Effector CD4-positive, alpha-beta T cell (primary cell): ENCODE measurements around the gene MDFIC.

Source experiments
- DNase-seq: peaks from one replicate; pipeline ENCODE4 v3.0.0-alpha.2; 2020

The MDFIC gene

GRCh38 chr7:114956702-114957101, 34.8 kb downstream of the MDFIC start:
- no peak for DNase-seq

GRCh38 chr7:114957444-114957843, 35.5 kb downstream of the MDFIC start:
- no peak for DNase-seq

- DNase-seq, result no peak
These were observed 38.0 kb downstream of the MDFIC start for GRCh38 chr7:114959931-114960330.

DNA sequence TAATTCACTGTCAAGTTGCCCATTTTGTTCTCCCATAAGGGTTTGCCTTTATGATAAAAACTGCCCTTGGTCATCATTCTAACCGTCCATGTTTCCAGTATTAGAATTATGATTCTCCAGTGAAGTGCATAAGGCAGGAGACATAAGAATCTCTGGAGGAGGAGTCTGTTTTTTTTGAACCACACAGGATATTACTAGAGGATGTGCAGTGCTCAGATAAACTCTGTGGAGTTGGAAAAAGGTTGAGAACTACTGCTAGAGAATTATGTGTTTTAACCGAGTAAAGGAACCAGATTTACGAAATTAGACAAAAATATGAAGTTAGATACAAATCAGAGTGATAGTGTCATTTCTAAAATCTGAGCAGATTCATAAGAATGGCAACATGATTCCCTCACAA, 40.5 kb downstream of the MDFIC start:
- DNase-seq, result no peak

DNA sequence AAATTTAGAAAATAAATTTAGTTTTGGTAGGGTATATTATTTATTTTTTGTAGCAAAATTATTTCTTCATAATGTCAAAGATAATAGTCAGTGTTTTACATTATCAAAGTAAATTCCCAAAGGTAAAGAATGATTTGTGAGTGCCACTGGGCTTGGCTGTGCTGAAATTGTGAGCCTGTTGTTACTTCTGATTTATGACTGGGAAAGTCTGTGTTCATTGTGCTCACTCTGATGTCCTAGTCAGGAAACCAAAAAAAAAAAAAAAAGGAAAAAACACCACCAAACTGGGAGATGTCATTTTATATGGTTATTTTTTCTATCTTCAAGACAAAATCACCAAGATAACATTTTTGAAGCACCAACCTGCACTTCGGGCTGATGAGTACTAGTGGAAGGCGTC, 44.3 kb downstream of the MDFIC start:
- DNase-seq, result no peak

- DNase-seq, result no peak
These were observed 47.2 kb downstream of the MDFIC start for GRCh38 chr7:114969096-114969495.

DNA sequence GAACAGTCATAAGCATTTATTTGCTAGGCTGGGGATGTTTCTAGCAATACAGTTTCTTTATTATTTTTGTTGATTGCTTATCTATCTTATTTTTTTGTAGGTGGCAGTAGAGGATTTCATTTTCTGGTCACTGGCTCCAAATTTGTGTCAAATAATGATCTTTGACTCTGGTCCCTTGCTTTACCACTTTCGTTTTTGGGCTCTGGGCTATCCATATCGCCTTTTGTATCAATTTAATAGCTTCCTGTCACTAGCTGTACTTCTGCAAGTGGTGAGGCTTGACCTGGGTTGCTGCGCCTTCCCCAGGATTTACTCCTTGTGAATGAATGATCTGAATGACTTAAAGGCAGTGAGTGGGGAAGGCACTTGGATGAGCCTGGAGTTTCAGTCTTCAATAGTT, 48.4 kb downstream of the MDFIC start:
- no peak for DNase-seq

- DNase-seq, result no peak
These were observed 48.8 kb downstream of the MDFIC start for GRCh38 chr7:114970732-114971131.

DNA sequence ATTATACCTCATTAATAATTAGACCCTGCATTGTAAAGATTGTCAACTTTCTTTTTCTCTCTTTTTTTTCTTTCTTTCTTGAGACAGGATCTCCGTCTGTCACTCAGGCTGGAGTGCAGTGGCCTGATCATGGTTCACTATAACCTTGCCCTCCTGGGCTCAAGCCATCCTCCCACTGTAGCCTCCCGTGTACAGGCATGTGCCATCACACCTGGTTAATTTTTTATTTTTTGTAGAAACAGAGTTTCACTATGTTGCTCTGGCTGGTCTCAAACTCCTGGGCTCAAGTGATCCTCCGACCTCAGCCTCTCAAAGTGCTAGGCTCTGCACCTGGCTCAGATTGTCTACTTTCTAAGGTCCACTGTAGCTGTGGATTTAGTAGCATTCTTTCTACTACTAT, 50.7 kb downstream of the MDFIC start:
- DNase-seq, result no peak

DNA sequence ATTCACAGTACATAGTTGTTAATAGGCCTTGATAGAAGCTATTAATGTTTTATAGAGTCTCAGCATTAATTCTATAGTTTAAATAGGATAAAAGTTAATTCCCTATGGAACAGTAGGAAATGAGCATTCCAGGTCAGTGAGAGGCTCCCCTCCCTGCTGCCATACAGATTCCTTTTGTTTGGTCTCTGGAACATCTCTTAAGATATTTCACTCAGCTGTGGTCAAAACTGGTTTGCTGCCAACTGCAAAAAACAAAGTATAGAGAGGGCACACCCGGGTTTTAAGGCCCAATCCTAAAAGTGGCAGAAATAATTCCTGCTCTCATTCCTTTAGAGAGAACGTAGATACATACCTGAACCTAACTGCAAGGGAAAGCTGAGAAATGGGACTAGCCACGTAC, 51.3 kb downstream of the MDFIC start:
- DNase-seq, result no peak

GRCh38 chr7:114975401-114975800, 53.5 kb downstream of the MDFIC start:
- no peak for DNase-seq

DNA sequence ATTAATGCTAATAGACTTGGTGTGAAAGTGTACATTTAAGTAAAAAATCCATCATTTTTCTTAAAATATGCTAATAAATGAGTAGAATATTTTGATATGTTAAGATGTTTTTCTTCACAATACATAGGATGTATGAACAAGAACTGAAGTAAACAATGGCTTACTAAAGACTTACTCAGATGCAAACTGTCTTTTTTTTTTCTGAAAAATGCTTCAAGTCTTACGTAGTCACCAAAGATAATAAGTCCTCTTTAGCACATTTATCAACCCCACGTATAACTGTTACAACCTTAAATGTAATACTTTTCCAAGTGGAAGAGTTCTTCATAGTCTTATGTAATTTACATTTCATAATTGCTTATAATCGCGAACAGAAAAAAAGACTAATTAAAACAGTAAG, 54.8 kb downstream of the MDFIC start:
- no peak for DNase-seq

GRCh38 chr7:114977277-114977676, 55.4 kb downstream of the MDFIC start:
- DNase-seq, result no peak

- no peak for DNase-seq
These were observed 57.5 kb downstream of the MDFIC start for GRCh38 chr7:114979388-114979787.

- no peak for DNase-seq
These were observed 58.1 kb downstream of the MDFIC start for GRCh38 chr7:114979803-114980507.

GRCh38 chr7:114981323-114981722, 59.4 kb downstream of the MDFIC start:
- DNase-seq, result no peak

- no peak for DNase-seq
These were observed 63.3 kb downstream of the MDFIC start for GRCh38 chr7:114985116-114985715.

DNA sequence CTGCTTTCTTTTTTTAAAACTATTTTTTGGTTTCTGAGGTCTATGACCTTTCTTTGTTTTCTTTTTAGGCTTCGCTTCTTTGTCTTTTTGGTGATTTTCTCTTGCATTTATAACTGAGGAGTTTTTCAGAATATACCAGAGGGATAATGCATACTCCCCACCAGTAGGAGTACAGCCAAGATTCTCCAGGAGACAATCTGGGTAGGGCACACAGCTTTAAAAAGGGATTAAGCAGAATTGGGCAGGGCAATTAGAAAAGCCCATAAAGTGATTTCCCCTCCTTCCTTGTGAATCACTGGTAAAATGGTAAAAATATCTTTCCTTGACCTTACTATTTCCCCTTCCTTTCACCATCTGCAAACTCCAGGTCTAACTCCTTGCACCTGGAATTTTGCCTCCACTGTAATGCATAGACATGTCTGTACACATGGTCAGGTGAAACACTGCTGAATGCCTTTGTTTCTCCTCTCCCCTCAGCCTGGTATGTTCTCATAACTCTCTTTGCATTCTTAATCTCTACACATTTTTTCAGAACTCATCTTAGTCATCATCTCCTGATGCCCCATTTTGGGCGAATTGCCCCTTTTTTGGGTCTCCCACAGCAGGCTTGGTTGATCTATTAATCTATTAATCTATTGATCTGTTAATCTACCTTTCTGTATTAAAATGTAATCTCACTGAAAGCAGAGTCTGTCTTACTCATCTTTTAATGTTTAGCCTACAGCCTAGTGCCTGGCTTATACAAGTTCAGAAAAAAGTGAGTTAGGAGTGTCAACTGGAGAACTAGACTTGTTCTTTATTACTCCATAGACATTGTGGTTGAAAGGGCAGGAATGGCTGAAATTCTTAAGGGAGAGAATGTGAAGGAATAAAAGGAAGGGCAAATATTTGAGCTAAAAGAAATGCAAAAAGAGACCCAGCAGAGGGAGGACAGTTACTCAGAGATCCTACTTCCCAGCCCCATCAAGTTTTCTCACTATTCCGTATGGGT, 64.6 kb downstream of the MDFIC start:
- DNase-seq, result no peak

- no peak for DNase-seq
These were observed 66.1 kb downstream of the MDFIC start for GRCh38 chr7:114988026-114988425.

DNA sequence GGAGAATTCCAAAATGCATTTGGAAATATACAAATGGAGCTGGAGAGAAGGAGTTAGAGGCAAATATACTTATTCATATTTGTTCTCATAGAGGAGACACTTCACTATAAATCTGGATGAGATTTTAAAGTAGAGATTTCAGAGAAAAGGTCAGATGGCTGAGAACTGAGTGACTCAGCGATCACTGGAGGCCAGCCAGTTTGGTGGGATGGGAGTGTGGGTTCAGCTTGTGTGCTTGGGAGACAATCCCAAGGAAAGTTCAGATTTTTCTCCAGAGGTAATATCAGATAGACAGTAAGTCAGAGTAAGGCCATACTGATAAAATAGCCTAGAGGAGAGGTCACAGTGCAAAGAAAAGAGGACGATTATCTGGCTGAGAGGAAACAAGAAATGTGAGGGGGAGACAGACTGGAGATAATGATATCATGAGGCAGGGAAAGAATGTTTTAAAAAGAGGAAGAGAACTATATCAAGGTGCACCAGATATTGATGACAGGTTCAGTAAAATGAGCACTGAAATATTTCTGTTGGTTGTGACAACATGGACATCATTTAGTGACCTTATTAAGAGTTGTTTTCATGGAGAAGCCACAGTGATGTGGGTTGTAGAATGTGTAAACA, 67.0 kb downstream of the MDFIC start:
- DNase-seq, result no peak

- no peak for DNase-seq
These were observed 67.6 kb downstream of the MDFIC start for GRCh38 chr7:114989531-114989930.

GRCh38 chr7:114997487-114998404, 75.9 kb downstream of the MDFIC start:
- no peak for DNase-seq
